SH-SY5Y (cell line): Measurements from ENCODE around the gene RPUSD4.

Experiments
- GATA2 ChIP-seq: IDR thresholded peaks from 2 replicates; pipeline ENCODE4 v1.6.1; 2011; ENCODE audit warnings: mild to moderate bottlenecking, low read depth, low read length
- GATA3 ChIP-seq: IDR thresholded peaks from 2 replicates; pipeline ENCODE4 v1.6.1; 2011; ENCODE audit warnings: low read depth, mild to moderate bottlenecking, low read length, moderate library complexity

- TF ChIP-seq GATA2 (no peak), GATA3 (no peak)
Observed at GRCh38 chr11:126195119-126195518, 16.3 kb downstream of the RPUSD4 start.
